CD4-positive, alpha-beta T cell treated with Interleukin-17A for 4 hours (primary cell): ENCODE measurements around the gene GSTK1.
"Not testable (repeated sequence)": the region's sequence is repeated elsewhere in the genome, so short reads cannot be mapped to it uniquely, and the experiment has no call there.

Experiments used
- DNase-seq: peaks from one replicate; pipeline ENCODE4 v3.0.0-alpha.2; 2020; ENCODE audit warnings: mixed read lengths

The GSTK1 gene

DNA sequence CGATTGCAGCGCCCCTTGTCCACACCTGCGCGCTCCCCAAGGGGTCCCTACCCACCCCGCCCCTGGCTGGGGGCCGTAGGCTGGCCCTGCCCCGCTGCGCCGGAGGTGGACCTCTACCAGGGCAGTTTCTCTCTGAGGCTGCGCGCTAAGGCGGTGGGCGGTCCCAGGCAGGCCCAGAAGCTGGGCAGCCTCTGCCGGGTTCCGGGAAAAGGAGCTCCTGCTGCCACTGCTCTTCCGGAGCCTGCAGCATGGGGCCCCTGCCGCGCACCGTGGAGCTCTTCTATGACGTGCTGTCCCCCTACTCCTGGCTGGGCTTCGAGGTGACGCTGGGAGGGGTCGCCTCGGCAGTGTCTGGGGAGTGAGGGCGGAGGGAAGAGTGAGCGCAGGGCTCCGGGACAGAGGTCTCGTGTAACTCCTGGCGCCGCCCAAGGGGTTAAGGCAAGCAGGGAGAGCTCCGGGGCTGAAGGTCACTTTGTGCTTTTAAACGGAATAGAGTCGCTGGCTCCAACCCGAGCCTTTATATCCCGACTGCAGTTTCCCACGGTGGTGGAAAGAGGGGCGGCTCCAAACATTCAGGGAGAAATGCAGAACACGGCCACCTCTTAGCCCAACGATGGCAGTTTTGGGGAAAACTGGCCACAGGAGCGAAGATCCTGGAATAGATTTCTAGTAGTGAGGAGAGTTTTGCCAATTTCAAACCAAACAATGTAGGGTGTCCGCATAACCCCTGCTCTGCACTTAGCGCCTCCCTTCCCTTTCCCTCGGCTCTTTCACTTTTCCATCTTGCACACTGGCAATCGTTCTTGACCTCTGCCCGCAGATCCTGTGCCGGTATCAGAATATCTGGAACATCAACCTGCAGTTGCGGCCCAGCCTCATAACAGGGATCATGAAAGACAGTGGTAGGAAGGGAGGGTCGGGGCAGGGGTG, at the start of gene GSTK1:
Gene GSTK1, plus strand, starts transcription at position 176 of the 930 bp plus-strand sequence. Its CDS starts 73 bp downstream, at position 249.
- DNase-seq, result peak; percentile 87

DNA sequence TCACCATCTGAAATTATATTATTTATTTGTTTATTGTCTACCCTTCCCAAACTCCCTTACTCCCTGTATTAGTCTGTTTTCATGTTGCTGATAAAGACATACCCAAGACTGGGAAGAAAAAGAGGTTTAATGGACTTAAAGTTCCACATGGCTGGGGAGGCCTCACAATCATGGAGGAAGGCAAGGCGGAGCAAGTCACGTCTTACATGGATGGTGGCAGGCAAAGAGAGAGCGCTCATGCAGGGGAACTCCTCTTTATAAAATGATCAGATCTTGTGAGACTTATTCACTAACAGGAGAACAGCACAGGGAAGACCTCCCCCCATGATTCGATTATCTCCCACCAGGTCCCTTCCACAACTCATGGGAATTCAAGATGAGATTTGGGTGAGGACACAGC, 49.8 kb upstream of the GSTK1 start:
- not testable (repeated sequence) for DNase-seq

DNA sequence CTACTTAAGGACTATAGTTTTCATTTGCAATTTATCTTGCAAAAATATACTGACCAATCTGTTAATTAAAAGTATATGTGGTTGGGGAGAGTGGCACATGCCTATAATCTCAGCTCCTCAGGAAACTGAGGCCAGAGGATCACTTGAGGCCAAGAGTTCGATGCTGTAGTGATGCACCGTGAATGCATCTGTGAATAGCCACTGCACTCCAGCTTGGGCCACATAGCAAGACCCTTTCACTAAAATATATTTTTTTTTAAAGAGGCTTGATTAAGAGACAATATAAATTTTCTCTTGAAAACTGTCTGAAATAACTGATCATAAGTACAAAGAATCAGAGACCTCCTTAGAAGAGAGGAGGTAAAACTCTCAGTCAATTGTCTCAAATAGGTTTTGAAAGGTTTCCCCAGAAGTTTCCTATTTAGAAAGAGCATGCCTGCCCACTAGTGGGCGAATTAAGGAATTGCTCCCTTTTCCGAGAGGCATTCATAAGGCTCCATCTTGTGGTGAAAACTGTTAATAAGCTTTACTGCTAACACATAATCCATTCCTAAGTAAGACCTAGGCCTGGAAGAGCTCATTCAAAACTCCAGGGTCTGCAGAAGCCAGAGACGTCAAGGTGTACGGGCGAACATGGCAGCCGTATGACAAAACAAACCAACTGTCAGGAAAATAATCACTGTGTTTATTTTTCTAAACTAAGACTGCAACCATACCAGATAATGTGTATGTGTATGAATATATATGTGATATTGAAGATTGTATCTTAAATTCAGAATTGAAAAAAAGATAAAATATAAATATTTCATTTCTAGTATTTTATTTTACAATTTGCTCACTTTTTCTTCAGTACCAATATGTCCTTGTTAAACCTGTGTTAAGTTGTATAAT, 48.2 kb upstream of the GSTK1 start:
- peak; percentile 78 for DNase-seq

DNA sequence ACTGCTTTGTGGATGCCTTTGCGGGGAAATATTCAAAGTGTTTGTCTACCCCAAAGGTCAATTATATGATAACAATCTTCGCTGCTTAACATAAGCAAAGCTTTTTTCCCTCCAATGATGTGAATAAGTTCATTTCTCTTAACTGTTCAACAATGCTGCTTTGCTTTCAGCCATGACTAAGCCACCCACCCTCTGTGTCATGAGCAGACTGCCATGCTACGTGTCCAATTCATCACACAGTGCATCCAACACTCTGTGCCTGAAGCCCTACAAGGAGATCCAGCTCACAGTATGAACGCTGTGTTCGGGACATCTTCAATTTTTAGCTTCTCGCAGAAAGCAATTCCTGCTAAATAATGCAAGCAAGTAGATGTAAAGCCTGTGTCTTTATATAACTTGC, 47.1 kb upstream of the GSTK1 start:
- no peak for DNase-seq

- DNase-seq, result no peak
Observed at GRCh38 chr7:143216686-143217085, 46.6 kb upstream of the GSTK1 start.

DNA sequence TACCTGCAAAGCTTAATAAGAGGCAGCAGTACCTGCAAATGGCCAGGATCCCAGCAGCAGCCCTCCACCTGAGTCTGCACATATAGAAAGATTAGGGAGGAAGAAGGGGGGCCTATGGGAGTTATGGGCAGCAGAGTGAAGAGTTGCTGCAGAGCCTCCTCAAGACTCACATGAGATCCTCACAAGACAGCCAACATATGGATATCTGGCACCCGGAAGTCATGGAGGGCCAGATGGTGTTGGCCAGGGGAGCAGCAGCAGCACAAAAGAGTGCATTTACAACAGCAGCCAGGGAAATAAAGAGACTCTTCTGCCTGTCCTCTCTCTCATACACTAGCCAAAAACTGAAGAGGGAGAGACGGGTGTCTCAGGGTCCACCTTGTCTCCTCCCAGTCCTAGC, 45.4 kb upstream of the GSTK1 start:
- no peak for DNase-seq

DNA sequence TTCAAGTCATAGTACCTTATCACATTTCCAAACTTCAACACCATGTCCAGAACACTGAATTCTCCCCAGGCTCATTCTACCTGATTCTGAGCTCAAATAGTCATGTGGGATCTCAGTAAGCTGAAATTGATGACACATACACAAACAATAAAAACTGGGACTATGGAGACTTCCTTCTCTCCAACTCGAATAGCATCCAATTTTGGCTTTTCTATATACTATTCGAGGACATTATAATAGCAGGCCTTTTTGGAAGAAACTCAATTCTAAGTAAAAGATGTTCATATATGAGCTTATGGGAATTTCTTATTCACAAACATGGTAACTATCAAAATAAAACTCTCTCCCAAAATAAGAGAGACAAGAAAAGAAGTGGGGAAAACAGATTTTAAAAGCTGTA, 42.0 kb upstream of the GSTK1 start:
- no peak for DNase-seq

DNA sequence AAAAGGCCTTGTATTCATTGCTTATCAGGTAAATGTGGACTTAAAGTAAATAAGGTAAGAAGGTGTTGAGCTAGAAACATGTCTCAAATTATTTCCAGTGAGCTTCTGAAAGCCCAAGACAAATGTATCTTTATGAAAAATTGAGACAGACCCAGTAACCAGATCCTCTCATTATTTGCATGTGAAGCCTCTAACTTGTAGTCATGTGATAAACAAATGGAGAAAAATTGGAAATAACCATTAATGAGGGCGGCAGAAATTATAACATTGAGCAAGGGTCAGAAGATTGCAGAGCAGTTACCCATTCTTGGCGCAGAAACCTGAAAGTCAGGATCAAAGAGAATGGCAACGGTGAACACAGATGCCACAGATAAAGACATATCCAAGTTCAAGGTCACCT, 41.5 kb upstream of the GSTK1 start, which contains the start of gene TAS2R40:
Gene TAS2R40, plus strand, starts transcription at position 301 of the 400 bp plus-strand sequence. Its CDS starts 42 bp downstream, at position 343.
- DNase-seq, result no peak

GRCh38 chr7:143222782-143223181, 40.5 kb upstream of the GSTK1 start:
- DNase-seq, result no peak

GRCh38 chr7:143223784-143224183, 39.5 kb upstream of the GSTK1 start:
- DNase-seq, result no peak

DNA sequence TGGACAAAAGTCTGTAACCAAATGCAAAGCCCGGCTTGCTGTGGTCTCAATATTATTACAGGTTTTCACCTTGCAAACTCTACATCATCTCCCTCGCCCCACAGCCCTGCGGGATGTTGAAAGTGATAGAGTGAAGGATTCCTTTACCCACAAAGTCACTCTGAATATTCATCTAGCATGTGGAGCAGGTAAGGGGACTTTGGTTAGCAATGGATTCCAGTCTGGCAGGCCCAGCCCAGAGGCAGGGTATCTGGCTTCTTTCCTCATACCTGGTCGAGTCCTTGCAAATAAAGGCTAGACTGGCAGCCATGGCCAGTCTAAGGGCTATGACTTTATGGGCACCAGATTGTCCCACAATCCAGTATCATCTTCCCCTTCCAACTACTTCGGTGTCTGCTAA, 38.2 kb upstream of the GSTK1 start:
- no peak for DNase-seq

- DNase-seq, result no peak
Observed at GRCh38 chr7:143227806-143228205, 35.4 kb upstream of the GSTK1 start.

DNA sequence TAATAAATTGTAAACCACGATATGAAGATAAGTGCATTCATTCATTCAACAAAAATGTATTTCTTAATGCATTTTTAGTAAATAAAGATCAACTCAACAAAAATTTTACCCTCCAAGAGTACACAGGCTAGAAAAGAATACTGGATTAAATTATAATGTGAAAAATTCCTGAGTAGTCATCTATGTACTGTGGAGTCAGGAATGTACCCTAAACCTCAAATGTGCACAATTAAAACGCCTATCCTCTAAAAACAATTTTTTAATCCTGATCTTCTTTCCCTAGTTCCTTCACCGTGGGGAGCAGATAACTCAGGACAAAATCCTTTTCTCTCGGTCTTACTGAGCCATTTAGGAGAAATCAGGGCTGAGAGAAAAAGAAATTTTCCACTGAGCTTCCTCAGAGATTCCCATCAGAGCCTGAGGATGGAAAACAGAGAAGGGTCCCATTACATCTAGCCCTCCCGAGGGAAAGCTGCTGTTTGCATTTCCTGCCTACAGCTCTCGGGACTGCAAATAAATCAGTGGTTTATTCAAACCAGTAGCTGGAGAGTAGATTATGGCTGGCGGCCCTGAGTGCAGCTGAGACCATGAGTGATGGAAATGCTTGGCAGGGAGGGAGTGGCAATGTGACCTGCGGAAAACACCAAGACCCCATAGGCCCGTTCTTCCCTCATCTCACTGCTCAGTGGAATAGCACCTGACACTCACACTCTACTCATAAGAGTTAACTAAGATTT, 34.0 kb upstream of the GSTK1 start:
- no peak for DNase-seq

DNA sequence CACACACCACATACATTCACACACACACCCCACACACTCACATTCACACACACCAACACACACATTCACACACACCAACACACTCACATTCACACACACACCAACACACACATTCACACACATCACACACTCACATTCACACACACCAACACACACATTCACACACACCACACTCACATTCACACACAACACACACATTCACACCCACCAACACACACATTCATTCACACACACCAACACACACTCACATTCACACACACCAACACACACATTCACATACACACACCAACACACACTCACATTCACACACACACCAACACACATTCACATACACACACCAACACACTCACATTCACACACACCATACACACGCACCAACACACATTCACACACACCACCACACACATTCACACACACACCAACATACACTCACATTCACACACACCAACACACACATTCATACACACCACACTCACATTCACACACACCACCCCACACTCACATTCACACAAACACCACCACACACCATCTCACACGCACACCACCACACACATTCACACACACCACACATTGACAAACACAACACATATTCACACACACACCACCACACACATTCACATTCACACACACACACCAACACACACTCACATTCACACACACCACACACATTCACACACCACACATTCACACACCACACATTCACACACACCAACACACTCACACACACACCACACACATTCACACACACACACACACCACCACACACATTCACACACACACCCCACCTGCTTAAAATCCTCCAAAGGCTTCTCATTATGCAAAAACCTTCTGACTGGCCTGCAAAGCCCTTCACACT, 32.4 kb upstream of the GSTK1 start:
- DNase-seq, result no peak

DNA sequence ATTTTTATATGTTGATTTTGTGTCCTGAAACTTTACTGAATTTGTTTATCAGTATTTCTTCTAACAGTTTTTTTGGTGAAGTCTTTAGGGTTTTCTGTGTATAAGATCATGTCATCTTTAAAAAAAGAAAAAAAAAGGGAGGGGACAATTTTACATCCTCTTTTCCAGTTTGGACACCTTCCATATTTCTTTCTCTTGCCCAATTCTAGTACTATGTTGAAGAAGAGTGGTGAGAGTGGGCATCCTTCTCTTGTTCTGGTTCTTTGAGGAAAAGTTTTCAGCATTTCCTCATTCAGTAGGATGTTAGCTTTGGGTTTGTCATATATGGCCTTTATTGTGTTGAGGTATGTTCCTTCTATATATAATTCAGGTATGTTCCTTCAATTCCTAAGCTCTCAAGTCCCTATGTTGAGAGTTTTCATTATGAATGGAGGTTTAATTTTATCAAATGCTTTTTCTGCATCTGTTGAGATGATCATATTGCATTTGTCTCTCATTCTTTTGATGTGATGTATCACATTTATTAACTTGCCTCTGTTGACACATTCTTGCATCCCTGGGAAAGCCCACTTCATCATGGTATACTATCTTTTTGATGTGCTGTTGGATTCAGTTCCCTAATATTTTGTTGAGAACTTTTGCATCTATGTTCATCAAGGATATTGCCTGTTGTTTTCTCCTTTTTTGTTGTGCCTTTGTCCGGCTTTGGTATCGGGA, 29.3 kb upstream of the GSTK1 start:
- DNase-seq, result no peak

GRCh38 chr7:143234533-143234875, 28.7 kb upstream of the GSTK1 start:
- DNase-seq, result no peak

GRCh38 chr7:143235561-143235960, 27.7 kb upstream of the GSTK1 start:
- no peak for DNase-seq

- DNase-seq, result no peak
Observed at GRCh38 chr7:143236408-143236990, 26.7 kb upstream of the GSTK1 start.

- no peak for DNase-seq
Observed at GRCh38 chr7:143237366-143237765, 25.9 kb upstream of the GSTK1 start.

GRCh38 chr7:143238289-143238980, 24.8 kb upstream of the GSTK1 start:
- no peak for DNase-seq
